H1 (cell line): ENCODE data around the gene DYSF. TPM values are rescaled to one million over a fixed set of nuclear protein-coding genes. Genes with fewer than 3 reads are reported as not detected.

Experiments
- polyA plus RNA-seq, 7 experiments: library from polyadenylated mRNA; depleted of rRNA in 3 of 7; stranded (reverse) in 5 of 7; unstranded in 2 of 7; fragments of >200 nt in 5 of 7; fragments of 200-250 nt in 2 of 7; gene quantifications; 1 replicate in 5 of 7; 2 replicates in 1 of 7; 4 replicates in 1 of 7; pipeline versions ENCODE4 v1.2.1 to v1.2.3, GENCODE V29; 2011 to 2013; ENCODE audit warnings: missing spikeins in 2 of 7, mixed read lengths in 2 of 7
- total RNA-seq: library from RNA; stranded (reverse); fragmentation: NEBNext Ultra II Directional; extraction: Animal tissue kit (Norgen Biotek cat#: 25700); gene quantifications from 2 replicates; pipeline ENCODE4 v1.2.1, GENCODE V29; 2021
- TF ChIP-seq, protein P1 (sequence below), 3 experiments: IDR thresholded peaks; 1 replicate in 2 of 3; 2 replicates in 1 of 3; pipeline versions ENCODE4 v1.5.1 to v1.6.1; 2011; ENCODE audit warnings: low read length in 3 of 3, mild to moderate bottlenecking in 3 of 3, inconsistent platforms in 2 of 3, low read depth in 1 of 3, moderate library complexity in 1 of 3; ENCODE audit not compliant: insufficient read depth in 1 of 3; ENCODE audit errors: control extremely low read depth in 1 of 3

The DYSF gene
- total and polyA plus RNA-seq, 2 of the 8 experiments (the other 6 are each of a cell fraction or from before 2014, with no cell fraction given) = 5.8 to 7.1 TPM

DNA sequence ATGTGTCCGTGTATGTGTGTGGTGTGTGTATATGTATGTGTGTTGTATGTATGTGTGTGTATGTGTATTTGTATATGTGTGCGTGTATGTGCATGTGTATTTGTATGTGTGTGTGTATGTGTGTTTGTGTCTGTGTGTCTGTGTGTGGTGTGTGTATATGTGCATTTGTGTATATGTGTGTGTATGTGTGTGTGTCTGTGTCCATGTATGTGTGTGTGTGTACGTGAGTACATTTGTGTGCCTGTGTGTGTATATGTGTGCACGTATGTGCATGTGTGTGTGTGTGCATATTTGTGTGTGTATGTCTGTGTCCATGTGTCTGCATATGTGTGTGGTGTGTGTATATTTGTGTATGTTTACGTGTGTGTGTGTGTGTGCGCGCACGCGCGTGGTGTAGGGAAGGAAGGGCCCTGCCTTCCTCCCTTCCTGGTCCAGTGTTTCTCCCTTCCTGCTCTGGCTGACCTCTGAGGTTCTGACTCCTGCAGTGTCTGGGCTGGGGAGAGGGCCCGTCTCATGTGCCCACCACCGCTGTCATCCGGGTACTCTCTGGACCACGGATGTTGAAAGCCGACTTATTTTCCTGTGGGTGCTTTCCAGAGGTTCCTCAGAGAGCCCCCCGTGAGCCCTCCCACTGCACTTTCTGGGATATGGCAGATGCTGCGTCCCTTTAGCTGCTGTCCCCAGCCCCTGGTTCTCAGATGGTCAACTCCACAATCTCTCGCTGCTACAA, 209.5 kb downstream of the DYSF start (continued):
- TF ChIP-seq, protein P1, sequence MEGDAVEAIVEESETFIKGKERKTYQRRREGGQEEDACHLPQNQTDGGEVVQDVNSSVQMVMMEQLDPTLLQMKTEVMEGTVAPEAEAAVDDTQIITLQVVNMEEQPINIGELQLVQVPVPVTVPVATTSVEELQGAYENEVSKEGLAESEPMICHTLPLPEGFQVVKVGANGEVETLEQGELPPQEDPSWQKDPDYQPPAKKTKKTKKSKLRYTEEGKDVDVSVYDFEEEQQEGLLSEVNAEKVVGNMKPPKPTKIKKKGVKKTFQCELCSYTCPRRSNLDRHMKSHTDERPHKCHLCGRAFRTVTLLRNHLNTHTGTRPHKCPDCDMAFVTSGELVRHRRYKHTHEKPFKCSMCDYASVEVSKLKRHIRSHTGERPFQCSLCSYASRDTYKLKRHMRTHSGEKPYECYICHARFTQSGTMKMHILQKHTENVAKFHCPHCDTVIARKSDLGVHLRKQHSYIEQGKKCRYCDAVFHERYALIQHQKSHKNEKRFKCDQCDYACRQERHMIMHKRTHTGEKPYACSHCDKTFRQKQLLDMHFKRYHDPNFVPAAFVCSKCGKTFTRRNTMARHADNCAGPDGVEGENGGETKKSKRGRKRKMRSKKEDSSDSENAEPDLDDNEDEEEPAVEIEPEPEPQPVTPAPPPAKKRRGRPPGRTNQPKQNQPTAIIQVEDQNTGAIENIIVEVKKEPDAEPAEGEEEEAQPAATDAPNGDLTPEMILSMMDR (IDR thresholded peaks at IDR 0.05; ENCODE audit: control extremely low read depth in 1 of 3, insufficient read depth in 1 of 3, low read depth in 1 of 3, low read length in 3 of 3) = no peak
